GM23248 (cell line): Measurements from ENCODE around the gene DTX2.
"Not testable (repeated sequence)": the region's sequence is repeated elsewhere in the genome, so short reads cannot be mapped to it uniquely, and the experiment has no call there.

ENCODE experiments used
- EZH2 ChIP-seq: fragments of 200-600 bp; sonication (generic); IDR thresholded peaks from 2 replicates; pipeline ENCODE4 v1.6.1; 2018; ENCODE audit warnings: antibody characterized with exemption, mild to moderate bottlenecking; ENCODE audit not compliant: insufficient read depth, poor library complexity, severe bottlenecking
- EZH2phosphoT487 ChIP-seq: fragments of 200-600 bp; sonication (generic); IDR thresholded peaks from 2 replicates; pipeline ENCODE4 v1.6.1; 2018; ENCODE audit warnings: antibody characterized with exemption, moderate library complexity, mild to moderate bottlenecking, low read depth; ENCODE audit not compliant: insufficient read depth

- TF ChIP-seq EZH2, EZH2phosphoT487: not testable (repeated sequence)
Measured at GRCh38 chr7:76502836-76503235, 41.3 kb downstream of the DTX2 start.
